HG02623 (cell line): ENCODE measurements around the gene RGS7.
"Not testable (repeated sequence)": the region's sequence is repeated elsewhere in the genome, so short reads cannot be mapped to it uniquely, and the experiment has no call there.

Experiments used
- ATAC-seq: cut with Tn5 transposase; IDR thresholded peaks from one replicate; pipeline ENCODE4 v1.9.1; 2021; ENCODE audit warnings: moderate library complexity; ENCODE audit not compliant: unreplicated experiment

The RGS7 gene

GRCh38 chr1:240803151-240803550 is 553.9 kb downstream of the RGS7 start:
- ATAC-seq: no peak

GRCh38 chr1:240802271-240802670 is 554.7 kb downstream of the RGS7 start:
- ATAC-seq: no peak

GRCh38 chr1:240801442-240801841 is 555.6 kb downstream of the RGS7 start:
- ATAC-seq: no peak

GRCh38 chr1:240800291-240800690 is 556.7 kb downstream of the RGS7 start:
- ATAC-seq: no peak

GRCh38 chr1:240797050-240797449 is 560.0 kb downstream of the RGS7 start:
- ATAC-seq: no peak

GRCh38 chr1:240794046-240794843 is 562.8 kb downstream of the RGS7 start:
- ATAC-seq: no peak

GRCh38 chr1:240792915-240793529 is 564.0 kb downstream of the RGS7 start:
- ATAC-seq: no peak

- no peak for ATAC-seq
Measured at GRCh38 chr1:240790856-240791255, 566.1 kb downstream of the RGS7 start.

- no peak for ATAC-seq
Measured at GRCh38 chr1:240786880-240787279, 570.1 kb downstream of the RGS7 start.

GRCh38 chr1:240784776-240785175 is 572.2 kb downstream of the RGS7 start:
- ATAC-seq: no peak

GRCh38 chr1:240783728-240784137 is 573.3 kb downstream of the RGS7 start:
- ATAC-seq: not testable (repeated sequence)

- ATAC-seq: no peak
Measured at GRCh38 chr1:240776237-240776636, 580.8 kb downstream of the RGS7 start.

- ATAC-seq: no peak
Measured at GRCh38 chr1:240772131-240772530, 584.9 kb downstream of the RGS7 start.

GRCh38 chr1:240771450-240771849 is 585.6 kb downstream of the RGS7 start:
- no peak for ATAC-seq

GRCh38 chr1:240768979-240769378 is 588.0 kb downstream of the RGS7 start:
- ATAC-seq: no peak

- ATAC-seq: no peak
Measured at GRCh38 chr1:240766831-240767230, 590.2 kb downstream of the RGS7 start.

- ATAC-seq: no peak
Measured at GRCh38 chr1:240765732-240766363, 591.2 kb downstream of the RGS7 start.

- no peak for ATAC-seq
Measured at GRCh38 chr1:240763771-240764170, 593.2 kb downstream of the RGS7 start.

- ATAC-seq: not testable (repeated sequence)
Measured at GRCh38 chr1:240763095-240763494, 593.9 kb downstream of the RGS7 start.

GRCh38 chr1:240762471-240762987 is 594.5 kb downstream of the RGS7 start:
- not testable (repeated sequence) for ATAC-seq

- not testable (repeated sequence) for ATAC-seq
Measured at GRCh38 chr1:240758777-240759176, 598.2 kb downstream of the RGS7 start.

GRCh38 chr1:240758296-240758695 is 598.7 kb downstream of the RGS7 start:
- no peak for ATAC-seq
